Muscle of leg (tissue), 11 donors: Measurements from ENCODE around the gene MEGF8. TPM values are rescaled to one million over a fixed set of nuclear protein-coding genes. Genes with fewer than 3 reads are reported as not detected.
A peak's percentile ranks its signal among the peaks of the same experiment; 100 is the strongest.
"Not testable (repeated sequence)": the region's sequence is repeated elsewhere in the genome, so short reads cannot be mapped to it uniquely, and the experiment has no call there.

Experiments used
- DNase-seq: peaks from one replicate; pipeline ENCODE4 v3.0.0; 2013
- H3K27ac ChIP-seq: one replicate; pipeline ENCODE4 v1.5.1; 2013; ENCODE audit warnings: mild to moderate bottlenecking, low read length, control low read depth
- H3K27me3 ChIP-seq: one replicate; pipeline ENCODE4 v1.6.1; 2013; ENCODE audit warnings: low read length; ENCODE audit not compliant: control insufficient read depth, insufficient read depth
- H3K36me3 ChIP-seq: one replicate; pipeline ENCODE4 v1.6.1; 2013; ENCODE audit warnings: low read length; ENCODE audit not compliant: control insufficient read depth, insufficient read depth
- H3K4me1 ChIP-seq: one replicate; pipeline ENCODE4 v1.6.1; 2013; ENCODE audit warnings: low read length; ENCODE audit not compliant: control insufficient read depth, insufficient read depth
- H3K4me3 ChIP-seq: one replicate; pipeline ENCODE4 v1.5.1; 2013; ENCODE audit warnings: low read length, control low read depth
- H3K9me3 ChIP-seq: replicated peaks from 2 replicates; pipeline ENCODE4 v1.6.1; 2013; ENCODE audit warnings: low read depth, low read length; ENCODE audit not compliant: control insufficient read depth
- WGBS: methylation state at CpG from one replicate; pipeline ENCODE4 v1.1.5; 2013; ENCODE audit warnings: missing lambda C conversion rate; ENCODE audit not compliant: insufficient coverage; 5-methylcytosine and 5-hydroxymethylcytosine counted together
- polyA plus RNA-seq, 8 donors: library from polyadenylated mRNA; unstranded; fragments of 120-200 nt; gene quantifications; one replicate each; pipeline versions ENCODE4 v1.2.1 to v1.2.3, GENCODE V29; 2013; ENCODE audit warnings: inconsistent platforms in 1 of 8, low replicate concordance in 1 of 8; ENCODE audit not compliant: insufficient read length in 8 of 8, insufficient read depth in 1 of 8
- total RNA-seq: library from RNA; stranded (reverse); fragments of 120-200 nt; gene quantifications from one replicate; pipeline ENCODE4 v1.2.4, GENCODE V29; 2013

The MEGF8 gene
- total and polyA plus RNA-seq, 9 donors = 12.6 to 38.9 (median 33.8) TPM

- Histone ChIP-seq H3K27me3 (no peaks in the 10 kb centered on the region), H3K4me1 (peaks cover 19% of the 10 kb centered on the region), H3K9me3 (no peaks in the 10 kb centered on the region), H3K36me3 (peaks cover 10% of the 10 kb centered on the region), H3K27ac (peak overlapping the region; percentile 29), H3K4me3 (no peak overlapping the region)
- WGBS = no CpG with 5 or more reads among the region's 2 CpGs
- no peak for DNase-seq
Measured at GRCh38 chr19:42330241-42330711, 4.8 kb downstream of the MEGF8 start.

DNA sequence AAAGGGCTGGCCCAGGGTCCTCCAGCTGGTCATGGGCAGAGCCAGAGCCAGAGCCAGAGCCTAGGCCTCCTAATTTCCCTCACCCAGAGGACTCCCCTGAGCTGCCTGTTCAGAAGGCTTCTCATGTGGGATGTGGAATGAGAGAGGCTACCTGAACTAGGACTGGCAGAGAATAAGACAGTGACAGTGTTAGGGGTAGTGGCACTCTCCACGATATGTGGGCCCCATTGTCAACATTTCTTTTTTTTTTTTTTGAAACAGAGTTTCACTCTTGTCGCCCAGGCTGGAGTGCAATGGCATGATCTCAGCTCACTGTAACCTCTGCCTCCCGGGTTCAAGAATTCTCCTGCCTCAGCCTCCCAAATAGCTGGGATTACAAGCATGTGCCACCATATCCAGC, 5.9 kb downstream of the MEGF8 start:
- WGBS = 80% methylated on average over 2 of the region's 3 CpGs

GRCh38 chr19:42332059-42332458, 6.6 kb downstream of the MEGF8 start:
- H3K4me3 ChIP-seq = no peak overlapping the region
- DNase-seq = no peak
- 75% methylated on average over 2 of the region's 6 CpGs for WGBS
- no peaks in the 10 kb centered on the region for H3K27me3 ChIP-seq
- H3K9me3 ChIP-seq = no peaks in the 10 kb centered on the region
- no peak overlapping the region for H3K27ac ChIP-seq
- peaks cover 9% of the 10 kb centered on the region for H3K4me1 ChIP-seq
- H3K36me3 ChIP-seq = peaks cover 27% of the 10 kb centered on the region

More for the DNA sequence above, 5.9 kb downstream of the MEGF8 start:
- peaks cover 20% of the 10 kb centered on the region for H3K36me3 ChIP-seq
- DNase-seq, H3K9me3 ChIP-seq, H3K4me3 ChIP-seq, H3K27ac ChIP-seq, H3K27me3 ChIP-seq: not testable (repeated sequence)
- H3K4me1 ChIP-seq = peaks cover 15% of the 10 kb centered on the region

DNA sequence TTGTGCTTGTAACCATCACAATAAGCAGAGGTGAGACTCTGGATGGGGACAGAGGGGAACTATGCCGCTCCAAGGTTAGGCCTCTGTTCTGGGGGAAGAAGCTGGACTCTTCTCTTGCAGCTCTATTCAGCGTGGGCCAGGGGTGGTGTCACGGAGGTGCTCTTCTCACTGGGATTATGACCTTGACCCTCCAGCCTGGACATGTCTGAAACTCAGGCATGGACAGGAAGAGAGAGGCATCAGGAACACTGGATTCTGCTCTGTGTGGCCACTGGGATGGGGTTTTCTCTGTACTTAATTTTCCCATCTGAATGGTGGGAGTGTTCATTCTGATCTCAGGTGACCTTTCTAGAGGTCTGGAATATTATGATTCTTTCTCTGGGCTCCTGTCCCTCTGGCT, 7.6 kb downstream of the MEGF8 start:
- no peak overlapping the region for H3K27ac ChIP-seq
- H3K4me1 ChIP-seq = peaks cover 5% of the 10 kb centered on the region
- no peaks in the 10 kb centered on the region for H3K27me3 ChIP-seq
- WGBS = 87% methylated on average over 2 of the region's 3 CpGs
- H3K36me3 ChIP-seq = peaks cover 32% of the 10 kb centered on the region
- H3K9me3 ChIP-seq = no peaks in the 10 kb centered on the region
- H3K4me3 ChIP-seq = no peak overlapping the region
- DNase-seq = no peak

GRCh38 chr19:42333975-42334696, 8.7 kb downstream of the MEGF8 start:
- Histone ChIP-seq H3K4me1 (peaks cover 5% of the 10 kb centered on the region), H3K36me3 (peaks cover 36% of the 10 kb centered on the region), H3K27ac (no peak overlapping the region), H3K27me3 (no peaks in the 10 kb centered on the region), H3K4me3 (no peak overlapping the region), H3K9me3 (no peaks in the 10 kb centered on the region)
- no peak for DNase-seq
- 86% methylated on average over 21 of the region's 21 CpGs for WGBS

- H3K36me3 ChIP-seq = peaks cover 36% of the 10 kb centered on the region
- H3K4me1 ChIP-seq = peaks cover 5% of the 10 kb centered on the region
- 85% methylated on average over 13 of the region's 13 CpGs for WGBS
- H3K4me3 ChIP-seq = no peak overlapping the region
- no peaks in the 10 kb centered on the region for H3K27me3 ChIP-seq
- no peak overlapping the region for H3K27ac ChIP-seq
- DNase-seq = no peak
- H3K9me3 ChIP-seq = no peaks in the 10 kb centered on the region
Measured at GRCh38 chr19:42334697-42335373, 9.4 kb downstream of the MEGF8 start.

DNA sequence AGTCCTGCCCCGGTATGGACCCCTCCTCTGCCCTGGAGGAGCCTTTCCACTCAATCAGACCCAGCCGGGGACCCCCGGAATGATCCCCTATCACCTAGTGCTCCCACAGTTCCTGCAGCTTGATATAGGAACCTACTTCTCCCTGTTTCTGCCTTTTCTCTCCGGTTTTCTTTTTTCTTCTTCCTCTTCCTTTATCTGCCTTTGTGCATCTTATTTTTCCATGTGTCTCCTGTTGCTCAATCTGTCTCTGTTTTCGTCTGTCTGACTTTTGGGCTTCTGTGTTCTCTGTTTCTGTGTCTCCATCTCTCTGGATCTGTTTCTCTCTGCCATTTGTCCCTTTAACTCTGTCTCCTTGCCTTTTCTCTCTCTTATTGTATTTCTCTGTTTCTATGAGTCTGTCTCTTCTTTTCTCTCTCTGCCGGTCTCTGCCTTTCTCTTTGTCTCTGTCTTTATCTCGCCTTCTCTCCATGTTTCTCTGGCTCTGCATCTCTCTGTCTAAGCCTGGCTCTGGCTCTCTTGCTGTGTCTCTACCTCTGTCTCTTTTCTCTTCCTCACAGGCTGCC, 10.0 kb downstream of the MEGF8 start:
- Histone ChIP-seq H3K27me3 (no peaks in the 10 kb centered on the region), H3K4me3 (no peak overlapping the region), H3K36me3 (peaks cover 36% of the 10 kb centered on the region), H3K9me3 (no peaks in the 10 kb centered on the region), H3K27ac (no peak overlapping the region), H3K4me1 (peaks cover 2% of the 10 kb centered on the region)
- 82% methylated on average over 5 of the region's 7 CpGs for WGBS
- no peak for DNase-seq

GRCh38 chr19:42335971-42336370, 10.5 kb downstream of the MEGF8 start:
- Histone ChIP-seq H3K4me1 (peaks cover 2% of the 10 kb centered on the region), H3K27me3 (no peaks in the 10 kb centered on the region), H3K27ac (no peak overlapping the region), H3K36me3 (peaks cover 36% of the 10 kb centered on the region), H3K9me3 (no peaks in the 10 kb centered on the region), H3K4me3 (no peak overlapping the region)
- WGBS = 89% methylated on average over 18 of the region's 19 CpGs
- DNase-seq = no peak

- H3K36me3 ChIP-seq = peaks cover 56% of the 10 kb centered on the region
- DNase-seq, H3K4me3 ChIP-seq, H3K4me1 ChIP-seq, H3K9me3 ChIP-seq, H3K27me3 ChIP-seq, H3K27ac ChIP-seq: not testable (repeated sequence)
- 75% methylated on average over 3 of the region's 7 CpGs for WGBS
Measured at GRCh38 chr19:42339126-42339860, 13.9 kb downstream of the MEGF8 start.

DNA sequence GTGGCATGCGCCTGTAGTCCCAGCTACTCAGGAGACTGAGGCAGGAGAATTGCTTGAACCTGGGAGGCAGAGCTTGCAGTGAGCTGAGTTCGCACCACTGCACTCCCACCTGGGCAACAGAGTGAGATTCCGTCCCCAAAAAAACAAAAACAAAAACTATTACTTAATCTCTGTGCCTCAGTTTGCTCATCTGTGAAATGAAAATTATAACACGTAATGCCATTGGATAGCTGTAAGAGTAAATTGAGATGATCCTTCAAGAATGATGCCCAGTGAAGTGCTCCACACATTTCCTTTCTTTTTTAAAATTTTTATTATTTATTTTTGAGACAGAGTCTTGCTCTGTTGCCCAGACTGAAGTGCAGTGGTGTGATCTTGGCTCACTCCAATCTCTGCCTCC, 14.5 kb downstream of the MEGF8 start:
- not testable (repeated sequence) for H3K9me3 ChIP-seq, H3K27me3 ChIP-seq, H3K4me1 ChIP-seq, DNase-seq, H3K27ac ChIP-seq, H3K4me3 ChIP-seq
- no CpG with 5 or more reads among the region's 4 CpGs for WGBS
- peaks cover 56% of the 10 kb centered on the region for H3K36me3 ChIP-seq
